NT2/D1 (cell line): ENCODE results near the gene TLX2.

ENCODE experiments used
- SUZ12 ChIP-seq: IDR thresholded peaks from 2 replicates; pipeline ENCODE4 v1.6.1; 2011; ENCODE audit not compliant: insufficient read length, insufficient read depth; ENCODE audit errors: extremely low read depth
- YY1 ChIP-seq: IDR thresholded peaks from 2 replicates; pipeline ENCODE4 v1.6.1; 2011; ENCODE audit not compliant: insufficient read length, insufficient read depth
- ZNF274 ChIP-seq: IDR thresholded peaks from 2 replicates; pipeline ENCODE4 v1.6.1; 2011; ENCODE audit warnings: mild to moderate bottlenecking, low read depth, low read length

- TF ChIP-seq ZNF274 (no peak), YY1 (no peak), SUZ12 (no peak)
Measured at GRCh38 chr2:74551942-74552913, 38.0 kb downstream of the TLX2 start.
